GM12864 (cell line): Measurements from ENCODE around the gene PHTF1.

Experiments
- DNase-seq: peaks from one replicate; pipeline ENCODE4 v3.0.0-alpha.2; 2011; ENCODE audit warnings: low read depth
- H3K4me3 ChIP-seq: 2 replicates; pipeline ENCODE4 v1.5.1; 2011; ENCODE audit warnings: mild to moderate bottlenecking, low read depth, low read length, control low read depth
- CTCF ChIP-seq: IDR thresholded peaks from 2 replicates; pipeline ENCODE4 v1.5.1; 2011; ENCODE audit warnings: low read depth, mild to moderate bottlenecking, moderate library complexity, low read length, control low read depth, inconsistent platforms; ENCODE audit errors: missing control alignments

Gene PHTF1

GRCh38 chr1:113777561-113777960, 18.3 kb upstream of the PHTF1 start:
- no peak for DNase-seq
- no peak for TF ChIP-seq CTCF
- no peak overlapping the region for H3K4me3 ChIP-seq

GRCh38 chr1:113770031-113770430, 10.7 kb upstream of the PHTF1 start:
- no peak for TF ChIP-seq CTCF
- no peak overlapping the region for H3K4me3 ChIP-seq
- DNase-seq: no peak

GRCh38 chr1:113769601-113769970, 10.3 kb upstream of the PHTF1 start:
- no peak for DNase-seq
- H3K4me3 ChIP-seq: no peak overlapping the region
- no peak for TF ChIP-seq CTCF

GRCh38 chr1:113768916-113769600, 9.8 kb upstream of the PHTF1 start:
- no peak for DNase-seq
- no peak for TF ChIP-seq CTCF
- no peak overlapping the region for H3K4me3 ChIP-seq

GRCh38 chr1:113765306-113766230, 6.3 kb upstream of the PHTF1 start:
- no peak overlapping the region for H3K4me3 ChIP-seq
- TF ChIP-seq CTCF: no peak
- DNase-seq: no peak

GRCh38 chr1:113763661-113764060, 4.4 kb upstream of the PHTF1 start:
- no peak overlapping the region for H3K4me3 ChIP-seq
- TF ChIP-seq CTCF: no peak
- DNase-seq: no peak
